Gastrocnemius medialis (tissue), 4 donors: Measurements from ENCODE around the gene HOXA9. TPM values are rescaled to one million over a fixed set of nuclear protein-coding genes. Genes with fewer than 3 reads are reported as not detected.

Experiments used
- ATAC-seq, 2 donors: fragments of 150-250 bp; one replicate each; pipeline ENCODE4 v1.9.1; 2016
- DNase-seq, 2 donors: peaks; one replicate each; pipeline ENCODE4 v3.0.0-alpha.2; 2019
- H3K27ac ChIP-seq, 4 donors: fragments of 200-600 bp; sonication (generic); 1 replicate in 1 of 4; 2 replicates in 3 of 4; pipeline ENCODE4 v1.5.1; 2016 to 2018; ENCODE audit warnings: mild to moderate bottlenecking in 2 of 4, moderate library complexity in 1 of 4
- H3K27me3 ChIP-seq, 3 donors: fragments of 200-600 bp; sonication (generic) in 2 of 3; 1 replicate in 1 of 3; 2 replicates in 2 of 3; pipeline versions ENCODE4 v1.5.1 to v1.6.0; 2016 to 2019; ENCODE audit warnings: mild to moderate bottlenecking in 1 of 3, moderate library complexity in 1 of 3
- H3K36me3 ChIP-seq, 2 donors: fragments of 200-600 bp; sonication (generic) in 1 of 2; one replicate each; pipeline ENCODE4 v1.5.1; 2017 to 2018
- H3K4me1 ChIP-seq, 2 donors: fragments of 200-600 bp; sonication (generic) in 1 of 2; one replicate each; pipeline ENCODE4 v1.5.1; 2016 to 2017; ENCODE audit warnings: mild to moderate bottlenecking in 2 of 2
- H3K4me3 ChIP-seq, 4 donors: fragments of 200-600 bp; sonication (generic) in 3 of 4; 1 replicate in 1 of 4; 2 replicates in 3 of 4; pipeline ENCODE4 v1.5.1; 2016 to 2019; ENCODE audit warnings: mild to moderate bottlenecking in 2 of 4
- H3K9me3 ChIP-seq, 3 donors: fragments of 200-600 bp; sonication (generic) in 2 of 3; 1 replicate in 1 of 3; 2 replicates in 2 of 3; pipeline ENCODE4 v1.5.1; 2016 to 2019
- POLR2A ChIP-seq, 2 donors: fragments of 450-650 bp; IDR thresholded peaks; one replicate each; pipeline ENCODE4 v1.6.1; 2017; ENCODE audit warnings: antibody characterized with exemption in 2 of 2, mild to moderate bottlenecking in 2 of 2, moderate library complexity in 2 of 2
- in situ Hi-C, 4 donors: fragments of 200-750 bp; cut with MboI; loops; one replicate each; pipeline versions ENCODE4 v1.15.0 to v1.8.0; 2017; ENCODE audit warnings: low sequenced_read_pairs in 4 of 4
- intact Hi-C: fragments of 100-400 bp; cut with DNase I; formaldehyde crosslinking; loops from one replicate; pipeline ENCODE4 v1.15.1; 2023; ENCODE audit warnings: low total_unique reads
- total RNA-seq, 4 donors: library from RNA; depleted of rRNA; stranded (reverse); fragments of >200 nt; gene quantifications; one replicate each; pipeline versions ENCODE4 v1.1.0 to v1.2.3, GENCODE V29; 2016
- TF ChIP-seq, protein P1 (sequence below), 5 experiments: fragments of 450-650 bp in 3 of 5; fragments of 200-600 bp in 2 of 5; sonication (generic) in 2 of 5; IDR thresholded peaks in 4 of 5; conservative IDR thresholded peaks in 1 of 5; 1 replicate in 4 of 5; 2 replicates in 1 of 5; pipeline ENCODE4 v1.5.1; 2016 to 2019; ENCODE audit warnings: antibody characterized with exemption in 5 of 5, mild to moderate bottlenecking in 3 of 5, moderate library complexity in 3 of 5

HOXA9 gene
- total RNA-seq, 4 donors from 2014 or later: 18.9 to 30.3 (median 19.5) TPM

DNA sequence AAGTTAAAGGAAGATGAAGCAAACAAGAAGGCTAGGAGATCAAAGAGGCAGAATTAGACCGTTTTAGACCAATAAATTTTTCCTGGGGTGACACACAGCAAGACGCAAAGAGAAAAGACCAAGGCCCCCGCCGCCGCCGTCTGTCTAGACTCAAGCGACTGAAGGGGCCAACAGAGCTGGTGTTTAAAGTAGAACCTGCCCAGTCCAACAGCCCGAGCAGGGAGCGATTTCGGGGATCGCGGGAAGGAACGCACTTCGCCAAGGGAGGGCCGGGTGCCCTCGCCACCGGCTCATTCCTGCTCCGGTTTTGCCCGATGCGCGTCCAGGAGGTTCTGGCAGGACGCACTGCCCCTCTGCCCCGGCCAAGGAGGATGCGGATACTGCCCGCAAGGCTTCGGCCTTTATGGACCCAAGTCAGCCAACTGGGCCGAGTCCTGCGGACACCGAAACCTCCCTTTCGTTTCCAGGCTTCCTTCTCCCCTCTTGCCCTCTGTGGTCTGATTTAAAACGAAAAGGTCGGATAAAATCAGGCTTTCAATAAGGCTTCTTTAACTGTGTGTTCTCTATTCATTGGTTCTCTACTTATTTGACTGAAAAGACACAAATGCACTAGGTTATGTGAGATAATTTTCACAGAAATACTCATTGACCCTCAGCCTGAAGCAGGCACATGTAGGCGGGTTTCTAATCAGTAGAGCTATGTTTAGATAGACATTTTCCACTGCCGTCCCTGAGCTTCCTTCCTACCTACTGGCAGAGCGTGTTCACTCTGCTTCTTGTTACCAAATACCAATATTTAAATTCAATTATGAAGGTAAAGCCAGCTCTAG, 6.7 kb downstream of the HOXA9 start:
- no peak overlapping the region for H3K4me3 ChIP-seq
- intact Hi-C loops: no loop called here
- ATAC-seq (no peak), DNase-seq (no peak)
- peaks cover 10 to 26% of the 10 kb centered on the region in 2 donors for H3K4me1 ChIP-seq
- no peaks in the 10 kb centered on the region for H3K27me3 ChIP-seq
- H3K36me3 ChIP-seq: no peaks in the 10 kb centered on the region
- in situ Hi-C loops: loop anchor here in 2 of 4 donors (10.0 to 25.0 kb wide), 3 partner anchors 784 to 946 kb away; partner anchors contain the start of genes CBX3 (in 1 of the 2) and HNRNPA2B1 (in 1 of the 2)
- TF ChIP-seq, protein P1, sequence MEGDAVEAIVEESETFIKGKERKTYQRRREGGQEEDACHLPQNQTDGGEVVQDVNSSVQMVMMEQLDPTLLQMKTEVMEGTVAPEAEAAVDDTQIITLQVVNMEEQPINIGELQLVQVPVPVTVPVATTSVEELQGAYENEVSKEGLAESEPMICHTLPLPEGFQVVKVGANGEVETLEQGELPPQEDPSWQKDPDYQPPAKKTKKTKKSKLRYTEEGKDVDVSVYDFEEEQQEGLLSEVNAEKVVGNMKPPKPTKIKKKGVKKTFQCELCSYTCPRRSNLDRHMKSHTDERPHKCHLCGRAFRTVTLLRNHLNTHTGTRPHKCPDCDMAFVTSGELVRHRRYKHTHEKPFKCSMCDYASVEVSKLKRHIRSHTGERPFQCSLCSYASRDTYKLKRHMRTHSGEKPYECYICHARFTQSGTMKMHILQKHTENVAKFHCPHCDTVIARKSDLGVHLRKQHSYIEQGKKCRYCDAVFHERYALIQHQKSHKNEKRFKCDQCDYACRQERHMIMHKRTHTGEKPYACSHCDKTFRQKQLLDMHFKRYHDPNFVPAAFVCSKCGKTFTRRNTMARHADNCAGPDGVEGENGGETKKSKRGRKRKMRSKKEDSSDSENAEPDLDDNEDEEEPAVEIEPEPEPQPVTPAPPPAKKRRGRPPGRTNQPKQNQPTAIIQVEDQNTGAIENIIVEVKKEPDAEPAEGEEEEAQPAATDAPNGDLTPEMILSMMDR (IDR thresholded peaks at IDR 0.05 in 4 of 5, conservative IDR thresholded peaks at IDR 0.05 in 1 of 5): no peak
- TF ChIP-seq POLR2A (IDR thresholded peaks at IDR 0.05): no peak
- H3K9me3 ChIP-seq: no peaks in the 10 kb centered on the region
- H3K27ac ChIP-seq: no peak overlapping the region

DNA sequence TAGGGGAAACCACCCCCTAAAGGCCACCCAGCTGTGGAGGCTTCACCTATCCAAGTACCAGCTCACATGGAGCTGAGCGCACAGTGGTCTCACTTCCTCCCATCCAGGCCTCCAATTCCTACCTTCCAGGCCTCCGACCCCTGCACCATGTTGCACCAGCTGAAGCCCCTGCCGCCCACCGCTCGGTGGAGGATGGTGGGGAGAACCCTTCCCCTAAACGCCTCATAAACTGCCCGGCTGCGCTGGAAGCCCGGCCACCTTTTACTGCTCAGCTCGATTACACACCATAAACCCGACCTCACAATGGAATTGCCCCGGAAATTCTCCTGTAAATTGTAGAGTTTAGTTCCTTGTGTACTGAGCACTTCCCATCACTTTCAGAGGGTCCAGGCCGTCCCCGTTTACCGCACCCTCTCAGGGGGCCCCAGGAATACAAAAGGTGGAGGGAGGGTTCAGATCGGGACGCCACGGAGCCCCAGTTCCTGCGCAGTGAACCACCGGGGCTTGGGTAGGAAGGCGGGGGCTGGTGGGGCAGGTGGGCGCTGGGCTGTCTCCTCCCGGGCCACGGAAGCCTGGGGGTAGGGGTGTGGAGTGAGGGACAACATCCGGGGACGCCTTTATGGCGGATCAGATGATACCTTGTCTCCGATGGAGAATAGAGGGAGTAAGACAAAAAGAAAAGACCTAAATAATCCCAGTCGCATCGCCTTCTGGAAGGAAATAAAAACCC, 7.5 kb downstream of the HOXA9 start:
- TF ChIP-seq POLR2A (IDR thresholded peaks at IDR 0.05): no peak
- TF ChIP-seq, protein P1 (IDR thresholded peaks at IDR 0.05 in 4 of 5, conservative IDR thresholded peaks at IDR 0.05 in 1 of 5): no peak
- H3K4me1 ChIP-seq: peaks cover 12 to 22% of the 10 kb centered on the region in 2 donors
- no peak overlapping the region for H3K27ac ChIP-seq
- intact Hi-C loops: no loop called here
- no peaks in the 10 kb centered on the region for H3K36me3 ChIP-seq
- H3K27me3 ChIP-seq: no peaks in the 10 kb centered on the region
- ATAC-seq (no peak), DNase-seq (peak in 1 of 2 donors; percentile 11)
- no peak overlapping the region for H3K4me3 ChIP-seq
- in situ Hi-C loops: loop anchor here in 2 of 4 donors (10.0 to 25.0 kb wide), 3 partner anchors 783 to 946 kb away; partner anchors contain the start of genes CBX3 (in 1 of the 2) and HNRNPA2B1 (in 1 of the 2)
- H3K9me3 ChIP-seq: no peaks in the 10 kb centered on the region

DNA sequence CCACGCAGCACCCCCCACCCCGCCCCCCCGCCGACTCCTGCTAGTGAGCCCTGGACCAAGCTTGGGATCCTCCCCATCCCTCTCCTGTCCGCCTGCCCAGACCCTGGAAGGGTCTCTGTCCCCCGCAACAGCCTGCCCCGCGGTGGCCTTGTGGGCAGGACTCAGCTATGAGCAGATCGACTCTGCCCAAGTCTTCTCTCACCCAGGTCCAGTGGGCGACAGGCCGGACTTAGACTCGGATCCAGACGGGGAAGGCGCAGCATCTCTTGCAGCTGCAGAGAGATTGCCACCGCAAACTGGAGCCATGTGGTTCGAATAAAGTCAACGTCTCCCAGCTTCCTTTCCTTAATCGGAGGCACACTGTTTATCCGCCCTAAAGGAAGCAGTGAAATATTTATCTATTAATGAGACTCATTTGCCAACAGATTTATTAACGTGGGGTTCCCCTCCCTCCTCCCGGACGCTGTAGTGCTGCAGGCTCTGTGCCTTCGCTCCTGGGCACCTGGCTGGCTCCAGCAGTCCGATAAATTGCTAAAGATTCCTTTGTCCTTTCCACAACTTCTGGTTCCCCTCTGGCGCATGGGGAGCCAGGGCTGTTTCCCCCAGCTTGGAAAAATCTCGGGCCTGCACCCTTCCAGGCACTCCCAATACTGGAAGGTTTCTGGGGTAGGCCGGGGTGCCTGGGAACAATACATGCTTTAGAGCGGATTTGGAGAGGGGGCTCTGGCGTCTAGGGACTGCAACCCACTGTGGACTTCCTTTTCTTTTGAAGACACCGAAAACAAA, 8.2 kb downstream of the HOXA9 start:
- DNase-seq: peak in 1 of 2 donors; percentile 15
- ATAC-seq: no peak
- no peaks in the 10 kb centered on the region for H3K27me3 ChIP-seq
- peaks cover 13 to 26% of the 10 kb centered on the region in 2 donors for H3K4me1 ChIP-seq
- TF ChIP-seq, protein P1 (IDR thresholded peaks at IDR 0.05 in 4 of 5, conservative IDR thresholded peaks at IDR 0.05 in 1 of 5): no peak
- TF ChIP-seq POLR2A (IDR thresholded peaks at IDR 0.05): no peak
- H3K27ac ChIP-seq: peak overlapping the region; percentile 83 to 97 (median 90)
- H3K9me3 ChIP-seq: no peaks in the 10 kb centered on the region
- in situ Hi-C loops (loop anchor here in 2 of 4 donors (10.0 to 25.0 kb wide), 3 partner anchors 782 to 945 kb away; partner anchors contain the start of genes CBX3 (in 1 of the 2) and HNRNPA2B1 (in 1 of the 2)), intact Hi-C loops (loop anchor here (1.0 kb wide), 1 partner anchor 8 kb away; the partner anchor contains the start of gene HOXA9)
- H3K4me3 ChIP-seq: peak overlapping the region; percentile 63 to 96 (median 81)
- no peaks in the 10 kb centered on the region for H3K36me3 ChIP-seq

DNA sequence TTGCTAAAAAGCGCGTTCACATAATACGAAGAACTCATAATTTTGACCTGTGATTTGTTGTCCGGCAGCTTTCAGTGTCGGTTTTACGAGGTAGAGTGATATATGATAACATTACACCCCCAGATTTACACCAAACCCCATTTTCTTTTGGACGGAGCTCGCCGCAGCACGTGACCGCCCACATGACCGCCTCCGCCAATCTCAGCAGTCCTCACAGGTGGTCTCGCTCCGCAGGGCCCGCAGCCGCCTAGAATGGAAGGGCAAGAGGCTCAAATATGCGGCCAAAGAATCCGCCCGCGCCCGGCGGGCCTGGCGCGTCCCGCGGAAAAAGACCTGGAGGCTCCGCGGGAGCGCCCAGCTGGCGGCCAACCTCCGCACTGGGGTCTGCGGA, 8.8 kb downstream of the HOXA9 start, which contains the start of gene HOXA7:
Gene HOXA7, minus strand, starts transcription at position 168 of the 391 bp plus-strand sequence. Its CDS starts 130 bp downstream, at position 38.
- Histone ChIP-seq H3K9me3 (no peaks in the 10 kb centered on the region), H3K4me3 (peak within 1 kb of the TSS; percentile 63 to 96 (median 81)), H3K27ac (peak within 1 kb of the TSS; percentile 83 to 97 (median 90)), H3K27me3 (no peaks in the 10 kb centered on the region), H3K36me3 (no peaks in the 10 kb centered on the region), H3K4me1 (peaks cover 17 to 28% of the 10 kb centered on the region in 2 donors)
- TF ChIP-seq POLR2A (IDR thresholded peaks at IDR 0.05): peak; percentile 6 to 12
- TF ChIP-seq, protein P1 (IDR thresholded peaks at IDR 0.05 in 4 of 5, conservative IDR thresholded peaks at IDR 0.05 in 1 of 5): no peak
- in situ Hi-C loops (loop anchor here in 2 of 4 donors (10.0 to 25.0 kb wide), 3 partner anchors 782 to 944 kb away; partner anchors contain the start of genes CBX3 (in 1 of the 2) and HNRNPA2B1 (in 1 of the 2)), intact Hi-C loops (loop anchor here (1.0 kb wide), 1 partner anchor 9 kb away; the partner anchor contains the start of gene HOXA9)
- ATAC-seq (peak; percentile 68 to 72), DNase-seq (peak; percentile 74 to 86)
